Measurements from ENCODE around the gene DCTN2.
"Not testable (repeated sequence)": the region's sequence is repeated elsewhere in the genome, so short reads cannot be mapped to it uniquely, and the experiment has no call there.

DCTN2 gene

DNA sequence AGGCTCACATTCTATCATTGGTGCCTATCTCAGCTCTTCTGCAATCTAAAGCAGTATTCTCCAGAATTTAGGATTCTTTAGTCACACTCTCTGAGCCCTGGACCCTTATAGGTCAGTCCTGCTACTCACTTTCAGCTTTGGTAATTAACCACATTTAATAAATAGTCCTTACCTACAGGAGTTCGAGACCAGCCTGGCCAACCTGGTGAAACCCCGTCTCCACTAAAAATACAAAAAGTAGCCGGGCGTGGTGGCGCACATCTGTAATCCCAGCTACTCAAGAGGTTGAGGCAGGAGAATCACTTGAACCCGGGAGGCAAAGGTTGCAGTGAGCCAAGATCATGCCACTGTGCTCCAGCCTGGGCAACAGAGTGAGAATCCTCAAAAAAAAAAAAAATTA is 33.3 kb downstream of the DCTN2 start:
- not testable (repeated sequence) for DNase-seq

DNA sequence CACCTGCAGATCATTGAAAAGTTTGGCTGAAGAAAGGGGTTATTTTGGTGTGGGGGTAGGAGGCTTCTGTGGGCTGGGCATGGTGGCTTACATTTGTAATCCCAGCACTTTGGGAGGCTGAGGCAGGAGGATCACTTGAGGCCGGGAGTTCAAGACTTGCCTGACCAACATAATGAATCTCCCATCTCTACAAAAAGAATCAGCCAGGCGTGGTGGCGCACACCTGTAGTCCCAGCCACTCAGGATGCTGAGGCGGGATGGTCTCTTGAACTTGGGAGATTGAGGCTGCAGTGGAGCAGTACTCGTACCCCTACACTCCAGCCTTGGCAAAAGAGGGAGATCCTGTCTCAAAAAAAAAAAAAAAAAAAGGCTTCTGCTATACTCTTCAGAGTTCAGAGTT is 33.7 kb downstream of the DCTN2 start:
- DNase-seq: no peak

DNA sequence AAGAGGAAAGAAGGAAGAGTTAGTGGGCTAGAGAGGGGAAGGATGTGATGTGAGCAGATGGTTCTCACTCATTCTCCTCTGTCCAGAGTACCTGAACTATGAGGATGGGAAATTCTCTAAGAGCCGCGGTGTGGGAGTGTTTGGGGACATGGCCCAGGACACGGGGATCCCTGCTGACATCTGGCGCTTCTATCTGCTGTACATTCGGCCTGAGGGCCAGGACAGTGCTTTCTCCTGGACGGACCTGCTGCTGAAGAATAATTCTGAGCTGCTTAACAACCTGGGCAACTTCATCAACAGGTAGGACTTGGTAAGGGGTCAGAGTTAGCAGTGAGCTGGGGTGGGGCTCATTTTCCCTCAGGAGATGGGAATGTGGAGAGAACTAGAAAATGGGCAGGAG is 34.3 kb downstream of the DCTN2 start:
- DNase-seq: no peak

DNA sequence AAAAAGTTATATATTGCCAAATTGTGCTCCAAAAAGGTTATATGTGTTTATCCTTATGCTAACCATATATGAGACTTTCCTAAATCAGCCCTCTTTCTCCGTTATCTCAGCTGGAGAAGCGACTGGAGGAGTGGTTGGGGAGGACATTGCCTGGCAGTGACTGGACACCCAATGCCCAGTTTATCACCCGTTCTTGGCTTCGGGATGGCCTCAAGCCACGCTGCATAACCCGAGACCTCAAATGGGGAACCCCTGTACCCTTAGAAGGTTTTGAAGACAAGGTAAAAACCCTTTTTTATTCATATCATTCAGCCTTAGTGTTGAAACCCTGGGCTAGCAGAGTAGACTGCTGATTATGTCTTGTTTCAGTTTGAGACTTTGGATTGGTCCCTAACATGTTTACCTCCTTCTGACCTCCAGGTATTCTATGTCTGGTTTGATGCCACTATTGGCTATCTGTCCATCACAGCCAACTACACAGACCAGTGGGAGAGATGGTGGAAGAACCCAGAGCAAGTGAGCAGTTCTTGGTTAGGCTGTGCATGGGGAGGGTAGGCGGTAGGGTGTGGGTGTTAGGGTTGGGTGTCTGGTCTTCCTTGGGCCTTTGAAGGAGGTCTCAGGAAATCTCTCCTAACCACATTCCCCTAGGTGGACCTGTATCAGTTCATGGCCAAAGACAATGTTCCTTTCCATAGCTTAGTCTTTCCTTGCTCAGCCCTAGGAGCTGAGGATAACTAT is 35.2 kb downstream of the DCTN2 start:
- no peak for DNase-seq

DNA sequence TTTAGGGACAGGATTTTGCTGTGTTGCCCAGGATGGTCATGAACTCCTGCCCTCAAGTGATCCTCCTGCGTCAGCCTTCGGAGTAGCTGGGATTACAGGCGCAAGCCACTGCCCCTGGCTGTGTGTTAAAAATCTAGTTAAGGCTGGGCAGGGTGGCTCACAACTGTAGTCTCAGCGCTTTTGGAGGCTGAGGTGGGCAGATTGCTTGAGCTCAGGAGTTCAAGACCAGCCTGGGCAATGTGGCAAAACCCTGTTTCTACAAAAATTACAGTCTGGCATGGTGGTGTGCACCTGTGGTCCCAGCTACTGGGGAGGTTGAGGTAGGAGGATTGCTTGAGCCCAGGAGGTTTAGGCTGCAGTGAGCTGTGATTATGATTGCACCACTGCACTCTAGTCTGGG is 35.8 kb downstream of the DCTN2 start:
- DNase-seq: no peak

DNA sequence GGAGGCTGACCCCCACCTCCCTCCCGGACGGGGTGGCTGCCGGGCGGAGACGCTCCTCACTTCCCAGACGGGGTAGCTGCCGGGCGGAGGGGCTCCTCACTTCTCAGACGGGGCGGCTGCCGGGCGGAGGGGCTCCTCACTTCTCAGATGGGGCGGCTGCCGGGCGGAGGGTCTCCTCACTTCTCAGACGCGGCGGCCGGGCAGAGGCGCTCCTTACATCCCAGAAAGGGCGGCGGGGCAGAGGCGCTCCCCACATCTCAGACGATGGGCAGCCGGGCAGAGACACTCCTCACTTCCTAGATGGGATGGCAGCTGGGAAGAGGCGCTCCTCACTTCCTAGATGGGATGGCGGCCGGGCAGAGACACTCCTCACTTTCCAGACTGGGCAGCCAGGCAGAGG is 39.2 kb downstream of the DCTN2 start:
- not testable (repeated sequence) for DNase-seq

DNA sequence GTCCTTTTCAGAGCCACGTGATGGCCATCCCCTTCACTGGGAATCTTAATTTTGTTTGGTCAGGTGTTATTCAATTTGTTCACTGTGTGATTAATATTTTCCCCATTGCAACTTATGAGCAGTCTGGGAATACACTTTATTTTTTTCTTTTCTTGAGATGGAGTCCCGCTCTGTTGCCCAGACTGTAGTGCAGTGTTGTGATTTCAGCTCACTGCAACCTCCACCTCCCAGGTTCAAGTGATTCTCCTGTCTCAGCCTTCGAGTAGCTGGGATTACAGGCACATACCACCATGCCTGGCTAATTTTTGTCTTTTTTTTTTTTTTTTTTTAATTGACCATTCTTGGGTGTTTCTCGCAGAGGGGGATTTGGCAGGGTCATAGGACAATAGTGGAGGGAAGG is 40.5 kb downstream of the DCTN2 start:
- not testable (repeated sequence) for DNase-seq

DNA sequence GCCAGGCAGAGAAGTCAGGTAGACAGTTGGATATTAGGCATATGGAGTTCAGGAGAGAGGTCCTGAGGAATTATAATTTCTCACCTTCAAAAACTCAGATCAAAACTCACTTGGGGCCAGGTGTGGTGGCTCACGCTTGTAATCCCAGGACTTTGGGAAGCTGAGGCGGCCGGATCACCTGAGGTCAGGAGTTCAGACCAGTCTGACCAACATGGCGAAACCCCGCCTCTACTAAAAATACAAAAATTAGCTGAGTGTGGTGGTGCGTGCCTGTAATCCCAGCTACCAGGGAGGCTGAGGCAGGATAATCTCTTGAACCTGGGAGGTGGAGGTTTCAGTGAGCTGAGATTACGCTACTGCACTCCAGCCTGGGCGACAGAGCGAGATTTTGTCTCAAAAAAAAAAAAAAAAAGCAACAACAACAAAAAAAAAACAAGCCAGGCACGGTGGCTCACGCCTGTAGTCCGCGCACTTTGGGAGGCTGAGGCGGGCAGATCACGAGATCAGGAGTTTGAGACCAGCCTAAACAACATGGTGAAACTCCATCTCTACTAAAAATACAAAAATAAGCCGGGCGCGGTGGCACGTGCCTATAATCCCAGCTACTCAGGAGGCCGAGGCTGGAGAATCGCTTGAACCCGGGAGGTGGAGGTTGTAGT is 44.6 kb downstream of the DCTN2 start:
- not testable (repeated sequence) for DNase-seq

DNA sequence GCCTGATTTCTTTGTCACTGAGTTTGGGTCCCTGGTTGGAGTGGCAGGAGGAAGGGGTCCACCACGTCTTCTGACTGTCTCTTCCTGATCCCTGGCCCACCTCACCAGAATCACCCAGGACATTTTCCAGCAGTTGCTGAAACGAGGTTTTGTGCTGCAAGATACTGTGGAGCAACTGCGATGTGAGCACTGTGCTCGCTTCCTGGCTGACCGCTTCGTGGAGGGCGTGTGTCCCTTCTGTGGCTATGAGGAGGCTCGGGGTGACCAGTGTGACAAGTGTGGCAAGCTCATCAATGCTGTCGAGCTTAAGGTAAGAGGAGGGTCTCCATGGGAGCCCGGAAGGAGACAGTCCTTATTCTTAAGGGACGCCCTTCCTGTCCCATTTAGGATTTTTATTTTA is 46.8 kb downstream of the DCTN2 start:
- DNase-seq: no peak

DNA sequence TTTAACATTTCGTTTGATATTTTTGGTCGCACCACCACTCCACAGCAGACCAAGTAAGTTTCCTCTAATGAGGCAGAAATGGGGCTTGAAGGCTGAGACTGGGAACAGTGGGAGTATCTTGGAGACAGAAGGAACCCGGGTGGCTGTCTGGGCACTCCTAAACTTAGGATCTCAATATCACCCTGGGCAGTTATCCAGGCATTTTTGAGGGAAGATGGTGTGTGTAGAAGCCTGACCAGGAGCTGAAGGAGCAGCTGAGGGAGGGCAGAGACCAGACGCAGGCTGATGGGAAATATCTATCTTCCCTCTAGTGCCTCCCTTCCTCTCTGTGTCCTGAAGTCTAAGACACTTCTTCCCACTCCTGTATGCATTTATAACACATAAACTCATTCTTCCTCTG is 48.4 kb downstream of the DCTN2 start:
- DNase-seq: no peak

DNA sequence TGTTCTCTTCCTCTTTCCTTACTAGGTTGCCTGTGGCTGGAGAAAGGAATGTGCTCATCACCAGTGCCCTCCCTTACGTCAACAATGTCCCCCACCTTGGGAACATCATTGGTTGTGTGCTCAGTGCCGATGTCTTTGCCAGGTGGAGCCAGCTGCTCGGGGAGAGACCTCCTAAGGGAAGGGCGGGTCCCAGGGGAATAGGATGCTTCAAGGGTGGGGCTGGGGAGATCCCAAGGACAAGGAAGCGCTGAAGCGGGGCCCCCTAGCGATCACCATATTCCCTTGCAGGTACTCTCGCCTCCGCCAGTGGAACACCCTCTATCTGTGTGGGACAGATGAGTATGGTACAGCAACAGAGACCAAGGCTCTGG is 48.9 kb downstream of the DCTN2 start:
- DNase-seq: peak in 1 of 2 experiments; percentile 41

DNA sequence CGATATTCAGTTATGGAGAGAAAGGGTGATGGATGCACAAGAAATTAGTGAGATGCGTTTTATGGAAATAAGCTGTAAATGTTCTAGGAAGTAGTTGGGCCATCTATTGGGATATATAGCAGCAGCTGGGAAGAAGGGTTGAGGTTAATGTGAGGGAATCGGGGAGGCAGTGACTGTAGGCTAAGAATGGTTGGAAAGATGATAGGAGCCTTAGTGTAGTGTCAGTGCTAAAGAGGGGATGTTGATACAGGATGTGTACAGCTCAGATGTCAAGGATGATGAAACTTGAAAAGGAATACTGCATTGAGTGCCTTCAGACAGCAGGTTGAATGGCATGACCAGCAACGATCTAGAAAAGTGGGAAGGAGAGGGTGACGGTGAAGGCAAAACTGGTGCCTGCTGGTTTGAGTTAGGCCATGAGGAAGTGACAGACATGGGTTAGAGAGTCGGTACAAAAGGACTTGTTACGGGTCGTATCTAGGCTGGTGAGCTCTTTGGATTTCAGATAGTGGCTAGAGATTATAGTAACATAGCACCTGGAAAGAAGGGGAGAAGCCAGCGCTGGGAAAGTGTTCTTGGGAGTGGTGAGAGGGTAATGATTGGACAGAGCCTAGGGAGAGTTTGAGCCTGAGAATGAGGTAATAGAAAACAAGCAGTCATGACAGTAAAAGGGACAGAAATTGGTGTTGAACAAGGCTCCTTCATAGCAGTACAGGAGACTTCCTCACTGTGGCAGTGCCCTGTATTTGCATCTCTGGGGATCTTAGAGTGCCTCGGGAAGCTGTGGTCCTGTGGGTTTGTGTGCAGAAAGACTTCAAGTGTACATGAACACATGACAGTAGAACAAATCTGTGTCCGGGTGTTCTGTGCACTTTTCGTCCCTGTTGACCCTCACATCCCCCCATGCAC is 49.5 kb downstream of the DCTN2 start:
- no peak for DNase-seq

DNA sequence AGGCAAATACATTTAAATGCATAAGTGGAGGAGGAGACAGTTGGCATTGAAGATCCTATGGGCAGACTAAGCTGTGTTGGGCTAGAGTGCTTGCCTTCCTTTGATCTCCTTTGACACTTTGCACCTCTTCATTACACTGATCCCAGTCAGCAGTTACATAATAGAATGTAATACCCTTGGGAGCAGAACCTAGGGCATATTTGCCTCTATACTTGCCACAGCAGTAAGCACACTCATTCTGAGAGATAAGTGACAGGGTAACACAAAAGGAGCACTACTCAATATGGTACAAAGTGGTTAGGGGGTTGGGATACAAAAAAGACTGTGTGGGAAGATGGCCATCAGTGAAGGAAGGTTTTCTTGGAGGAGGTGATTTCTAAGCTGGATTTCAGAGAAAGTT is 50.2 kb downstream of the DCTN2 start:
- DNase-seq: no peak

DNA sequence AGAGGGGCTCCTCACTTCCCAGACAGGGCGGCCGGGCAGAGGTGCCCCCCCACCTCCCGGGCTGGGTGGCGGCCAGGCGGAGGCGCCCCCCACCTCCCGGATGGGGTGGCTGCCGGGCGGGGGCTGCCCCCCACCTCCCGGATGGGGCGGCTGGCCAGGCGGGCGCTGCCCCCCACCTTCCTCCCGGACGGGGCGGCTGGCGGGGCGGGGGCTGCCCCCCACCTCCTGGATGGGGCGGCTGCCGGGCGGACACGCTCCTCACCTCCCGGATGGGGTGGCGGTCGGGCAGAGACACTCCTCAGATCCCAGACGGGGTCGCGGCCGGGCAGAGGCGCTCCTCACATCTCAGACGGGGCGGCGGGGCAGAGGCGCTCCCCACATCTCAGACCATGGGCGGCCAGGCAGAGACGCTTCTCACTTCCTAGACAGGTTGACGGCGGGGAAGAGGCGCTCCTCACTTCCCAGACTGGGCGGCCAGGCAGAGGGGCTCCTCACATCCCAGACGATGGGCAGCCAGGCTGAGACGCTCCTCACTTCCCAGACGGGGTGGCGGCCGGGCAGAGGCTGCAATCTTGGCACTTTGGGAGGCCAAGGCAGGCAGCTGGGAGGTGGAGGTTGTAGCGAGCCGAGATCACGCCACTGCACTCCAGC is 51.8 kb downstream of the DCTN2 start:
- DNase-seq: not testable (repeated sequence)

DNA sequence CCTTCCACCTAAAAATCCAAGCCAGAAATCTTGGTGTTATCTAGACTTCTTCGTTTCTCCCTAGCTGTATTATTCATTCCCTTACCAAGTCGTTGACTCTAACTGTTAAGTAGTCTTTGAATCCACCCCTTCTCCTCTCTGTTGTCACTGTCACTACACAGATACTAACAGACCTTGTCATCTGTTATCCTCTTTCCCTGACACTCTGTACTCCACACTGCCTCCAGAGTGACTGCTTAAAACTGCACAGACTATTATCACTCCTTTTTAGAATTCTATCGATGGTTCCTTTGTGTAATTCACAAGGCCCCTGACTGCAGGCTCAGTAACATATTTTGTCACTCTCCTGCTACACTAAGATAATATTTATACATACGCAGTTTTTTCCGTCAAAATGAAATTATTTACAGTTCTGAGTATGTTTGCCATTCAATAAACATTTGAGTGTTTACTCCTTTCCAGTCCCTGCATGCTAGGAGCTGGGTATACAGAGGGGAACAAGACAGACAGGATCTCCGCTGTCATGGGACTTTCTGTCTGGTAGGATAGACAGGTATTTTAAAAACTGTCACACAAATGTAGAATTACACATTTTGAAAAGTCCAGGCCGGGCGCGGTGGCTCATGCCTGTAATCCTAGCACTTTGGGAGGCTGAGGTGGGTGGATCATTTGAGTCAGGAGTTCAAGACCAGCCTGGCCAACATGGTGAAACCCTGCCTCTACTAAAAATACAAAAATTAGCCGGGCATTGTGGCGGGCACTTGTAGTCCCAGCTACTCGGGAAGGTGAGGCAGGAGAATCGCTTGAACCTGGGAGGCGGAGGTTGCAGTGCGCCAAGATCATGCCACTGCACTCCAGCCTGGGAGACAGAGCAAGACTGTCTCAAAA is 55.4 kb downstream of the DCTN2 start:
- no peak for DNase-seq

DNA sequence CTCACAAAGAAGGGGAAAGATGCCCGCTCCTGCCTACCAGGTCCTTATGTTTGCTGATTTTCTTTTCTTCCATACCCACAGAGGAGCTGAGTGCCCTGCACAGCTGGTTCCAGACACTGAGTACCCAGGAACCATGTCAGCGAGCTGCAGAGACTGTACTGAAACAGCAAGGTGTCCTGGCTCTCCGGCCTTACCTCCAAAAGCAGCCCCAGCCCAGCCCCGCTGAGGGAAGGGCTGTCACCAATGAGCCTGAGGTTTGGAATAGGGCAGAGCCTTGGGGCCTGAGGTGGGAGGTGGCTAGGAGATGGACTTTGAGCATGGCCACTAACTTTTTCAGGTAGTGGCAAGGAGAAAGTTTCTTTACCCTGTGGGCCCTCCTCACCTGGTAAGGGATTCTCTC is 56.9 kb downstream of the DCTN2 start:
- DNase-seq: no peak

DNA sequence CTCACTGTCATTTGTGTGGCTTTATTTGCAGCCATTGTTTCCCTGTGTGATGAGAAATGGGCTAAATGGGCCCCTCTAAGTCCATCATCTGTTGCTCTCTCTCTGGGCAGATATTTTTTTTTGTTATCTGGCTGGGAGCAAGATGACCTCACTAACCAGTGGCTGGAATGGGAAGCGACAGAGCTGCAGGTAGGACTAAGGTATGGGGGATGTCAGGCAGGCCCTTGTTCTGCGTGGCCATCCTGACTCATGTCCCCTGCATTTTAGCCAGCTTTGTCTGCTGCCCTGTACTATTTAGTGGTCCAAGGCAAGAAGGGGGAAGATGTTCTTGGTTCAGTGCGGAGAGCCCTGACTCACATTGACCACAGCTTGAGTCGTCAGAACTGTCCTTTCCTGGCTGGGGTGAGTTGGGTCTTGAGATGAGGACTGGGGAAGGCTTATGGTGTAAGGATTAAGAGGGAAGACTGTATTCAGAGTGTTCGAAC is 57.8 kb downstream of the DCTN2 start:
- no peak for DNase-seq

DNA sequence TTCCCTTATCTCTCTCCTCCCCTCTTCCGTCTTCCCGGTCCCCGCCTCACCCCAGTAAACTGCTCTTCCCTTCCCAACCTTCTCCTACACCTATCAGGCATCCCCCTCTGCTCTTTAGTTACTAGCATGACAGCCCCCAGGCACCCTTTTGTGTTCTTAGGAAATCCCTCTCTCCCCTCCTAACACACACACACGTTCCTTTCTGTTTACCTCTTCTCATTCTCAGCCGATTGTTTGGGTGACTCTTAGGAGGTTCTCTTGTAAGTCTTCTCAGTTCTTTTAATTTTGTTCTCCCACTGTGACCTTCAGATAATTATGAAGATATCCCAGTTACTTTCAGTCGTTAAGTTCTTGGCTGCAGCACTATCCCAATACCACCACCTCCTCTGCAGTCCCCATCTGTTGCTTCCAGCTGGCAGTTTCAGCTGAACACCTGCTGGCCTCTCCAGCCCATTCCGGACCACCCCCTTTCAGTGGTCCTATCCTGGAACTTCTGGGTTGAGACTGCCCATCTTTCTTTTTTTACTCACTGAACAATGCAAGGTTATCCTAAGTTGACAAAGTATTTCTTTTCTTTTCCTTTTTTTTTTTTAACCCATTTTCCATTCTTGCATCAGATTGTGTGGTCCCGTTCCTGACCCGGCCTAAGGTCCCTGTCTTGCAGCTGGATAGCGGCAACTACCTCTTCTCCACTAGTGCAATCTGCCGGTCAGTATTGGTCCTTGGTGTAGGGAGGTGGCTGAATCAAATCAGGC is 58.4 kb downstream of the DCTN2 start:
- no peak for DNase-seq

DNA sequence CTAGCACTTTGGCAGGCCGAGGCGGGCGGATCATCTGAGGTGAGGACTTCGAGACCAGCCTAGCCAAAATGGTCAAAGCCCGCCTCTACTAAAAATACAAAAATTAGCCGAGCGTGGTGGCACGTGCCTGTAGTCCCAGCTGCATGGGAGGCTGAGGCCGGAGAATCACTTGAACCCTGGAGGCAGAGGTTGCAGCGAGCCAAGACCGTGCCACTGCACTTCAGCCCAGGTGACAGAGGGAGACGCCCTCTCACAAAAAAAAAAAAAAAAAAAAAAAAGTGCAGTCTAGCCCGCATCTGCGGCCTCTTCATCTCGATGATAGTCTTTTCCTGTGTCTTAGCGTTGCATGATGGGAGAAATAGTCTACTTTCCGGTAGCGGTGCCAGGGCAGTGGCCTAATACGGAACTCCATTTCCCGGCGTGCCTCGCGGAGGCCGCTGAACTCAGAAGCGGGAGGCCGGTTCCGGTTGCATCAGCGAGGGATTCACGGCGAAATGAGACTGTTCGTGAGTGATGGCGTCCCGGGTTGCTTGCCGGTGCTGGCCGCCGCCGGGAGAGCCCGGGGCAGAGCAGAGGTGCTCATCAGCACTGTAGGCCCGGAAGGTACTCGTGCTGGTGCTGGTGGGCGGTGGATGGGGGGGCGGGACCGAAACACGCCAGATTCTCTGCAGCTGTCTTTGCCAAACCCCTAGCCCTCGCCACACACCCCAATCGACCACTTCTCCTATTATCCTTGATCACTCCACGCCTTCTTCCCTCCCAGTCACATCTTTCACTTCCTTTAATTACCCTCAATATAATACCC is 59.2 kb downstream of the DCTN2 start, which contains the start of gene MARS1:
TSS of gene MARS1 (plus strand) at position 472 of the 805 bp plus-strand sequence. CDS start at position 495, 23 bp downstream.
- peak; percentile 93 to 98 for DNase-seq

DNA sequence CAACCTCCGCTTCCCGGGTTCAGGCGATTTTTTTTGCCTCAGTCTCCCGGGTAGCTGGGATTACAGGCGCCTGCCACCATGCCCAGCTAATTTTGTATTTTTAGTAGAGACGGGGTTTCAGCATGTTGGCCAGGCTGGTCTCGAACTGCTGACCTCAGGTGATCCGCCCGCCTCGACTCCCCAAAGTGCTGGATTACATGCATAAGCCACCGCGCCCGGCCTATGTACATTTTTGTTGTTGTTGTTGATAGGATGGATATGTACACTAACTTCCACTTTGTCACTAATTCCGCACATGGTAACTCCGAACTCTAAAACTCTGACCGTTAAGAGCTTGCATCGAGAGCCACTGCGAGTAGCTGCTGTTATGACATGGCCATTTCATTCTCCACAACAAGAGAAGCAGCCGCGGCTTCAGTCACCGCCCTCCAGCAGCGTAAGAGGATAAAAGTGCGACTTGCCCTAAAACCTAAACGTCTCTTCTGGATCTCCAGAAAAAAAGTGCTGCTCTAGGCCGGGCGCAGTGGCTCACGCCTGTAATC is 59.9 kb downstream of the DCTN2 start:
- no peak for DNase-seq

Measured in NCI-H526 (cell line).